HEK293 (cell line): ENCODE results near the gene GPS1.

ENCODE experiments used
- CTCF ChIA-PET: fragments of 350-600 bp; formaldehyde crosslinking; extraction: SDS; loops from one replicate; lab custom pipeline; 2021; ENCODE audit warnings: antibody characterized with exemption; lab: Yijun Ruan, JAX
- POLR2A ChIA-PET: fragments of 300-600 bp; formaldehyde crosslinking; extraction: SDS; loops from one replicate; lab custom pipeline; 2020; ENCODE audit warnings: antibody characterized with exemption, inconsistent platforms; lab: Yijun Ruan, JAX
- H3K27ac ChIP-seq: fragments of 200-500 bp; sonication (Bioruptor generic); 2 replicates; pipeline ENCODE4 v1.5.1; 2014; ENCODE audit warnings: low read depth, low read length, control low read depth, inconsistent platforms; ENCODE audit errors: extremely low read depth
- H3K36me3 ChIP-seq, 2 experiments: fragments of 200-500 bp in 1 of 2; sonication (Bioruptor generic) in 1 of 2; 1 replicate in 1 of 2; 2 replicates in 1 of 2; pipeline ENCODE4 v1.5.1; 2014 to 2017; ENCODE audit warnings: inconsistent platforms in 2 of 2, low read length in 2 of 2; ENCODE audit not compliant: control insufficient read depth in 2 of 2, insufficient read depth in 1 of 2
- H3K4me1 ChIP-seq: fragments of 200-500 bp; sonication (Bioruptor generic); 2 replicates; pipeline ENCODE4 v1.5.1; 2014; ENCODE audit warnings: mild to moderate bottlenecking, low read length, inconsistent platforms; ENCODE audit not compliant: control insufficient read depth, insufficient read depth
- H3K4me3 ChIP-seq: 2 replicates; pipeline ENCODE4 v1.5.1; 2011; ENCODE audit warnings: low read depth, mild to moderate bottlenecking, control low read depth, low read length, moderate library complexity
- H3K9me3 ChIP-seq: fragments of 200-500 bp; sonication (Bioruptor generic); 2 replicates; pipeline ENCODE4 v1.5.1; 2014; ENCODE audit warnings: low read depth, low read length, inconsistent platforms; ENCODE audit not compliant: control insufficient read depth, insufficient read depth
- BCL11B ChIP-seq: fragments of 450-650 bp; formaldehyde crosslinking; IDR thresholded peaks from 2 replicates; pipeline ENCODE4 v1.5.1; 2016; ENCODE audit warnings: low read depth, missing biosample characterization, missing genetic modification characterization
- EGR2 ChIP-seq: fragments of 450-650 bp; formaldehyde crosslinking; IDR thresholded peaks from 2 replicates; pipeline ENCODE4 v1.5.1; 2016; ENCODE audit warnings: low read depth, missing biosample characterization, missing genetic modification characterization
- KLF9 ChIP-seq: fragments of 450-650 bp; formaldehyde crosslinking; IDR thresholded peaks from 2 replicates; pipeline ENCODE4 v1.5.1; 2016; ENCODE audit warnings: missing biosample characterization, missing genetic modification characterization, low read depth
- RBAK ChIP-seq: fragments of 450-650 bp; formaldehyde crosslinking; IDR thresholded peaks from 2 replicates; pipeline ENCODE4 v1.5.1; 2016; ENCODE audit warnings: missing biosample characterization, missing genetic modification characterization
- REPIN1 ChIP-seq: fragments of 450-650 bp; formaldehyde crosslinking; IDR thresholded peaks from 2 replicates; pipeline ENCODE4 v1.5.1; 2017; ENCODE audit warnings: missing biosample characterization, missing genetic modification characterization, low read depth
- SETDB1 ChIP-seq: IDR thresholded peaks from one replicate; pipeline ENCODE4 v1.6.1; 2017; ENCODE audit warnings: mild to moderate bottlenecking, low read length, moderate library complexity, mixed read lengths; ENCODE audit not compliant: insufficient read length
- TCF7L2 ChIP-seq: IDR thresholded peaks from 2 replicates; pipeline ENCODE4 v1.6.1; 2011; ENCODE audit warnings: low read depth, mild to moderate bottlenecking, inconsistent platforms, low read length, moderate library complexity, borderline replicate concordance
- ZFHX2 ChIP-seq: fragments of 450-650 bp; formaldehyde crosslinking; conservative IDR thresholded peaks from 2 replicates; pipeline ENCODE4 v1.5.1; 2016; ENCODE audit warnings: missing biosample characterization, missing genetic modification characterization
- ZFP37 ChIP-seq: fragments of 450-650 bp; formaldehyde crosslinking; IDR thresholded peaks from 2 replicates; pipeline ENCODE4 v1.5.1; 2016; ENCODE audit warnings: missing biosample characterization, missing genetic modification characterization
- ZIC2 ChIP-seq: fragments of 450-650 bp; formaldehyde crosslinking; IDR thresholded peaks from 2 replicates; pipeline ENCODE4 v1.5.1; 2016; ENCODE audit warnings: missing biosample characterization, missing genetic modification characterization
- ZNF324 ChIP-seq: fragments of 450-650 bp; formaldehyde crosslinking; IDR thresholded peaks from 2 replicates; pipeline ENCODE4 v1.5.1; 2016; ENCODE audit warnings: missing biosample characterization, missing genetic modification characterization
- ZNF350 ChIP-seq: fragments of 450-650 bp; formaldehyde crosslinking; IDR thresholded peaks from 2 replicates; pipeline ENCODE4 v1.5.0; 2017; ENCODE audit warnings: missing biosample characterization, mild to moderate bottlenecking, missing genetic modification characterization
- ZNF544 ChIP-seq: fragments of 450-650 bp; formaldehyde crosslinking; IDR thresholded peaks from 2 replicates; pipeline ENCODE4 v1.5.0; 2017; ENCODE audit warnings: missing biosample characterization, missing genetic modification characterization
- ZNF549 ChIP-seq: fragments of 450-650 bp; IDR thresholded peaks from 2 replicates; pipeline ENCODE4 v1.5.1; 2018; ENCODE audit warnings: missing biosample characterization, missing genetic modification characterization, mild to moderate bottlenecking, inconsistent platforms, moderate library complexity
- ZNF560 ChIP-seq: fragments of 450-650 bp; formaldehyde crosslinking; IDR thresholded peaks from 2 replicates; pipeline ENCODE4 v1.5.1; 2017; ENCODE audit warnings: missing biosample characterization, missing genetic modification characterization, borderline replicate concordance
- ZNF600 ChIP-seq: fragments of 450-650 bp; formaldehyde crosslinking; IDR thresholded peaks from 2 replicates; pipeline ENCODE4 v1.5.1; 2016; ENCODE audit warnings: missing biosample characterization, missing genetic modification characterization
- ZNF629 ChIP-seq: fragments of 450-650 bp; formaldehyde crosslinking; IDR thresholded peaks from 2 replicates; pipeline ENCODE4 v1.5.1; 2017; ENCODE audit warnings: missing biosample characterization, missing genetic modification characterization
- ZNF791 ChIP-seq: fragments of 450-650 bp; formaldehyde crosslinking; IDR thresholded peaks from 2 replicates; pipeline ENCODE4 v1.5.1; 2016; ENCODE audit warnings: missing biosample characterization, missing genetic modification characterization
- TF ChIP-seq, protein P1 (sequence below): fragments of 450-650 bp; formaldehyde crosslinking; IDR thresholded peaks from 2 replicates; pipeline ENCODE4 v1.5.1; 2017; ENCODE audit warnings: missing biosample characterization, missing genetic modification characterization
- TF ChIP-seq, protein P2 (sequence below): fragments of 450-650 bp; formaldehyde crosslinking; IDR thresholded peaks from 2 replicates; pipeline ENCODE4 v1.5.1; 2017; ENCODE audit warnings: missing biosample characterization, missing genetic modification characterization
- TF ChIP-seq, protein P3 (sequence below): fragments of 450-650 bp; formaldehyde crosslinking; optimal IDR thresholded peaks from 2 replicates; pipeline ENCODE3; 2016; ENCODE audit warnings: missing biosample characterization, mild to moderate bottlenecking, missing genetic modification characterization

GPS1 gene

DNA sequence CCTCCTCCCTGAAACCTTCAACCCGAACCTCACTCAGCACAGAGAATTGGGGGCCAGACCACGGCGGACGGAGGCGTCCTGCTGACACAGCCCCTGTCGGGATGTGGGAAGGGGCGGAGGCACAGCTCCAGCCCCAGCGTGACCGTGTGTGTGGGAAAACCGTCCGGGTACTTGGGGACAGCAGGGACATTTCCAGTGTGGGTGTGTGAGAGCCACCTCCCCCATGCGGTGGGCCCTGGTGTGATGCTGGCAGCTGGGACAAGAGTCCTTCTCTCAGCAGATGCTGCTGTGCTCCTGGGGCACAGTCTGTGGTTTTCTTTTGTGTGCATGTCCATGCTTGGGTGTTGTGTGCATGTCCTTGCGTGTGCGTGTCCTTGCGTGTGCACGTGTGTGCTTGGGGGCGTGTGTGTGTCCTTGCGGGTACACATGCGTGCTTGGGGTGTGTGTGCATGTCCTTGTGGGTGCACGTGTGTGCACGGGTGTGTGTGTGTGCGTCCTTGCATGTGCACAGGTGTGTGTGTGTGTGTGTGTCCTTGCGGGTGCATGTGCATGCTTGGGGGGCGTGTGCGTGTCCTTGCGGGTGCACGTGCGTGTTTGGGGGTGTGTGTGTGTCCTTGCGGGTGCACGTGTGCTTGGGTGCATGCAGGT is 45.9 kb upstream of the GPS1 start:
- Histone ChIP-seq H3K9me3 (no peaks in the 10 kb centered on the region), H3K4me1 (peaks cover 6% of the 10 kb centered on the region; the same call in 1 of the 2 replicates), H3K27ac (no peak overlapping the region), H3K36me3 (no peaks in the 10 kb centered on the region), H3K4me3 (no peak overlapping the region)
- POLR2A ChIA-PET = no interaction called here
- CTCF ChIA-PET = interaction anchor here (0.9 to 3.3 kb wide), 3 partner anchors 10 to 46 kb away, joined by 6 to 31 read pairs (median 21); partner anchors contain the start of gene NOTUM
- TF ChIP-seq, protein P1, sequence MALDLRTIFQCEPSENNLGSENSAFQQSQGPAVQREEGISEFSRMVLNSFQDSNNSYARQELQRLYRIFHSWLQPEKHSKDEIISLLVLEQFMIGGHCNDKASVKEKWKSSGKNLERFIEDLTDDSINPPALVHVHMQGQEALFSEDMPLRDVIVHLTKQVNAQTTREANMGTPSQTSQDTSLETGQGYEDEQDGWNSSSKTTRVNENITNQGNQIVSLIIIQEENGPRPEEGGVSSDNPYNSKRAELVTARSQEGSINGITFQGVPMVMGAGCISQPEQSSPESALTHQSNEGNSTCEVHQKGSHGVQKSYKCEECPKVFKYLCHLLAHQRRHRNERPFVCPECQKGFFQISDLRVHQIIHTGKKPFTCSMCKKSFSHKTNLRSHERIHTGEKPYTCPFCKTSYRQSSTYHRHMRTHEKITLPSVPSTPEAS (tag by site-specific recombination) = peak; percentile 85
- TF ChIP-seq REPIN1 (tag by site-specific recombination) = no peak
- no peak for TF ChIP-seq ZNF560 (tag by site-specific recombination)
- no peak for TF ChIP-seq RBAK (tag by site-specific recombination)
- no peak for TF ChIP-seq ZNF549
- TF ChIP-seq ZIC2 (tag by site-specific recombination) = peak; percentile 40
- no peak for TF ChIP-seq ZNF791
- TF ChIP-seq, protein P2, sequence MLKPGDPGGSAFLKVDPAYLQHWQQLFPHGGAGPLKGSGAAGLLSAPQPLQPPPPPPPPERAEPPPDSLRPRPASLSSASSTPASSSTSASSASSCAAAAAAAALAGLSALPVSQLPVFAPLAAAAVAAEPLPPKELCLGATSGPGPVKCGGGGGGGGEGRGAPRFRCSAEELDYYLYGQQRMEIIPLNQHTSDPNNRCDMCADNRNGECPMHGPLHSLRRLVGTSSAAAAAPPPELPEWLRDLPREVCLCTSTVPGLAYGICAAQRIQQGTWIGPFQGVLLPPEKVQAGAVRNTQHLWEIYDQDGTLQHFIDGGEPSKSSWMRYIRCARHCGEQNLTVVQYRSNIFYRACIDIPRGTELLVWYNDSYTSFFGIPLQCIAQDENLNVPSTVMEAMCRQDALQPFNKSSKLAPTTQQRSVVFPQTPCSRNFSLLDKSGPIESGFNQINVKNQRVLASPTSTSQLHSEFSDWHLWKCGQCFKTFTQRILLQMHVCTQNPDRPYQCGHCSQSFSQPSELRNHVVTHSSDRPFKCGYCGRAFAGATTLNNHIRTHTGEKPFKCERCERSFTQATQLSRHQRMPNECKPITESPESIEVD (tag by site-specific recombination) = no peak
- peak; percentile 42; the same call in 1 of the 2 replicates for TF ChIP-seq ZNF600 (tag by site-specific recombination)
- no peak for TF ChIP-seq ZFP37 (tag by site-specific recombination)
- TF ChIP-seq, protein P3, sequence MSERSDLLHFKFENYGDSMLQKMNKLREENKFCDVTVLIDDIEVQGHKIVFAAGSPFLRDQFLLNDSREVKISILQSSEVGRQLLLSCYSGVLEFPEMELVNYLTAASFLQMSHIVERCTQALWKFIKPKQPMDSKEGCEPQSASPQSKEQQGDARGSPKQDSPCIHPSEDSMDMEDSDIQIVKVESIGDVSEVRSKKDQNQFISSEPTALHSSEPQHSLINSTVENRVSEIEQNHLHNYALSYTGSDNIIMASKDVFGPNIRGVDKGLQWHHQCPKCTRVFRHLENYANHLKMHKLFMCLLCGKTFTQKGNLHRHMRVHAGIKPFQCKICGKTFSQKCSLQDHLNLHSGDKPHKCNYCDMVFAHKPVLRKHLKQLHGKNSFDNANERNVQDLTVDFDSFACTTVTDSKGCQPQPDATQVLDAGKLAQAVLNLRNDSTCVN (tag by site-specific recombination) = peak; percentile 33
- no peak for TF ChIP-seq TCF7L2
- peak; percentile 53; the same call in 1 of the 2 replicates for TF ChIP-seq KLF9
- peak; percentile 59 for TF ChIP-seq EGR2 (tag by site-specific recombination)
- TF ChIP-seq ZFHX2 = peak; percentile 70

DNA sequence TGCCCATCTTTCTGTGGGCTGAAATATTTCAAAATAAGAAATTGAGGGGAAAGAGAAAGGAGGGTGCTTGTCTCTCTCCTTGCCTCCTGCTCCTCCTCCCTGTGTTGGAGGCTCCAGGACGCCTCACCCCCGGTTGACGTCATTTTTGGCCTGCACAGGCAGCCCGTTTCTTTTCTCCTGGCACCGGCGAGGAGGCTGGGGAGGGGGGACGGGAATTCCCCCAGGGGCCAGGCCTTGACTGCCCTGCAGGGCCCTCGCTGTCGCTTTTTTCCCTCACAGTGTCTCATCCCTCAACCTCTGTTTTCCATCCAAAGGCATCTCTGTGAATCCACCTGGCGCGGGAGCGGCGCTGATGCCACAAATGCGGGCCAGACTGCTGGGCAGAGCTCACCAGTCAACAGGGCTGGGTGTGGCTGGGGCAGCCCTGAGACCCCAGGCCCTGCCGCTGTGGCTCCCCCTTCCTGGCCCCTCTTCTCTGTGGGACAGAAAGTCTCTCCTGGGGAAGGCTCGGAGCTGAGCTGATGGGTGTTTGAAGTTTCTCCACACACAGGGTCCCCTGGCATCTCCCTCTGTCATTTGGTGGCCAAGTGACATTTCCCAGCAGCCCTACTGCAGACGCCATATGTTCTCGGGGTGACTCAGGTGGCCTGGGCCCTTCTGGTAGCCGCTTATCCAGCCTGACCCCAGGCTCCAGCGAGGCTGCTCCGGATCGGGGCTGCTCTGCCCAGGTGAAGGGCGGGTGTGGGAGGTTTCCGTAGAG is 45.0 kb upstream of the GPS1 start:
- Histone ChIP-seq H3K4me3 (no peak overlapping the region), H3K9me3 (no peaks in the 10 kb centered on the region), H3K4me1 (peaks cover 6% of the 10 kb centered on the region; the same call in 1 of the 2 replicates), H3K27ac (no peak overlapping the region), H3K36me3 (peaks cover 0 to 1% of the 10 kb centered on the region in 2 experiments; a peak in 1 of 3 replicates)
- POLR2A ChIA-PET = no interaction called here
- CTCF ChIA-PET = no interaction called here
- TF ChIP-seq SETDB1 (no peak), BCL11B (tag by site-specific recombination) (no peak), ZNF629 (tag by site-specific recombination) (peak; percentile 38; the same call in 1 of the 2 replicates), ZNF350 (tag by site-specific recombination) (no peak), ZNF549 (no peak), ZNF544 (tag by site-specific recombination) (no peak), ZNF324 (tag by site-specific recombination) (no peak)
